ENCODE data around the gene CACNA1C.

The CACNA1C gene

DNA sequence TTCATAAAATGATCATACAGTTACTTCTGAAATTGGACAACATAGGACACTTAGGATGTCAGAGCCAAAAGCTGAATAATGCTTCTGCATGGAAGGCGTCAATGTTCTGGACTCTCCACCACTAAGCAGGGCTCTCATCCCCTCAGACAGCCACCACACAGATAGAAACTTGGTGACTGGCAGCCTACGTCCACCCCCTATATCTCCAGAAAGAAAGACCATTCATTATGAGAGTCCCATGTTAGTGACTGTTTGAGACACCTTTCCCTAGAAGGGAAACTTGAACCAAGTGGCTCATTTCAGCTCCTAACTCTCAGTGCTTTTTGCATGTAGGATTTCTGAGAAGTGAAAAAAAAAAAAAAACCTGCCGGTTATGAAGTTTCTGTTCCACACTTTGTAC, 491.0 kb downstream of the CACNA1C start:
- peak; percentile 4 for DNase-seq

DNA sequence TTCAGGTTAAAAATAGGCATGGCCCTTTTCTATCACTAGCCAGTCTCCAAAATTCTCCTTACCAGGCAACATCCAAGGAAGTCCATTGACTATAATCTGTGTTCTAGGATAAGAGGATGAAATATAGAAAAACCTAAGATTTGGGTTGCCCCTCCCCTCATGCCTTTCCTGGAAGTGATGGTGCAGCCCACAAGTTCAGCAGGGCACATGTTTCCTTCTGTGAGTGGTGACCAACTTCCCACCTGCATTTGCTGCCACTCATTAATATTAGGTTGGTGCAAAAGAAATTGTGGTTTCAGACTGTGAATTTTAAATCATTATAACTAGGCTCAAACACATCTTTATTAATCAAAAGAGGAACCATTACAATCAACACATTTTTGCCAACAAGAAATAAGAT, 491.4 kb downstream of the CACNA1C start:
- no peak for DNase-seq

DNA sequence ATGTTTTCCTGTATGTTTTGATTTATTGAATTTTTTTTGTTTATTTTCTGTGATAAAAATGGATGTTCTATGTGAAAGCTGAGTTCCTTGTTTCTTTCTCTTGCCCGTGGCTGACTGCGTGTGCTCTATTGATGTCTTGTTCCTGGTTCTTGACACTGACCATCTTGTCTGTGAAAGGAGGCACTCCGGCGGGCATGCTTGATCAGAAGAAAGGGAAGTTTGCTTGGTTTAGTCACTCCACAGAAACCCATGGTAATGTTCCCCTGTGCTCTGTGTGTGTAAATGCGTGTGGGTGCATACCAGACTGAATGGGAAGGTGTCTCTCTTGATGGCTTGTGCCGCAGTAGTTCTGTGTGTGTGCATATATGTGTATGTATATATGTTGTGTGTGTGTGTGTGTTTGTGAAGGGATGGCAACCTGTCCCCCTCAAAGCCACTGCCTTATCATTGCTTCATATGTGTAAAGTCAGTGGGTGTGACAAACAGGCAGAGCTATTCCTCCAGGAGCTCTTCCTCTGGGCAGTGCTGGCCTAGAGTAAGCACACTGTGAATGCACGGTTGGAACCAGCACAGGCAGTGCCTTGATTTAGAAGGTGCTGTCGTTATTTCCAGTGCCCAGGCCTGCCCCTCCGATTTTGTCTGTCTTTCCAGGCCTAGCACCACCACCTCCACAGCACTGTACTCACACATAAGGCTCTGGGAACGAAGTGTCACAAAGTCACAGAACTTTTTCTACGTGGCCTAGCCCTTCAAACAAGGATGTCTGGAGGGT, 494.7 kb downstream of the CACNA1C start:
- DNase-seq, result no peak

DNA sequence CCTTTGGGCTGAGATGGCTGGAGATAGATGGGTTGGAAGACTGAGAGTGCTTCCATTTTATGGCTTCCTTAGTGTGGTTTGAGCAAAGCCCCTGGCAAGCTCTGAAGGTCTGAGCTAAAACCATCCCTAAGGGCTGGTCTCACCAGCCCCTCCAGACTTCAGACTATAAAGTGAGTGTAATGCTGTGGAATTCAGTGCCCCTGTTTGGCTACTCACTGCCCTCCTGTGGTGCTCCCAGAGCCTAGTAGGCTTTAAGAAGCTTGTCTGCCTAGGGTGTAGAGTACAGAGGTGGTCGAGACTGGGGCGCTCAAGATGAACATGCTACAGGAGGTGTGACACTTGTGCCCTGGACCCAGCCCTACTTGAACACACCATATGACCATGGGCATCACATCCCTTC, 495.3 kb downstream of the CACNA1C start:
- no peak for DNase-seq

DNA sequence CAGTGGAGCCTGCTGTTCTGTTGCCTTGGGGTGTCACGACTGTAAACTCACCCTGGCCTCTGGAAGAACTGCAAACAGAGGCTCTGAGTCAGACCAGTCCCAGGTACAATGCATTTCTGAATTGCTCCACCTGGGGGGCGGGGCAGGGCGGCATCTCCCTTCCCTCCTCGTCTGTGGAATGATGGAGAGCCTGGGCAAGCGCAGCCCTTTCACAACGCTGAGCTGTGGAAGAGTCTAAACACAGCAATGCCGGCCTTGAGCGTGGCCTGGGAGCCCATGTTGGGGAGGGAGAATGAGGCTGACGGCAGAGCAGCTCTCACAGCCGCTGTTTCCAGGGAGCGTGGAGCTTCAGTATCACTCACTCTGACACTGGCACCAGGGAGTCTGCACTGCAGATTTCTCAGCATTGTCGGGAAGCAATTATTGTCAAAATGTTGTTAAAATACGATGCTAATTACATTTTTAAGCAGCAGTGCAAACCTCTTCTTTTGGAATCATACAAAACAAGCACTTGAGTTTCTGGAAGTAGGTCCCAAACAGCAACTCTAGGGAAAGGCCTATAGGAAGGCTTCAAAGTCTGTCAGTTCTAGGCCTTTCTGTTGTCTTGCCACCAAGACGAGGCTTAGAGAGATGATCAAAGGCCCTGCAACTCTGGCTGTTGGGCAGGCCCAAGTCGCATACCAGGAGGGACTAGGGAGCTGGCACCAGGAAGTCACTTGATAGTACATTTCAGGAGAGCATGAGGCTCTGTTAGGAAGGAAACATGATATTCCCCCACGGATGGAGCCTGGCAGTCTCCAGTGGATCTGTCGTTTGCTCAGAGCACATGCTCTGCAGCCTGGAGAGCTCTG, 498.0 kb downstream of the CACNA1C start:
- no peak for DNase-seq

DNA sequence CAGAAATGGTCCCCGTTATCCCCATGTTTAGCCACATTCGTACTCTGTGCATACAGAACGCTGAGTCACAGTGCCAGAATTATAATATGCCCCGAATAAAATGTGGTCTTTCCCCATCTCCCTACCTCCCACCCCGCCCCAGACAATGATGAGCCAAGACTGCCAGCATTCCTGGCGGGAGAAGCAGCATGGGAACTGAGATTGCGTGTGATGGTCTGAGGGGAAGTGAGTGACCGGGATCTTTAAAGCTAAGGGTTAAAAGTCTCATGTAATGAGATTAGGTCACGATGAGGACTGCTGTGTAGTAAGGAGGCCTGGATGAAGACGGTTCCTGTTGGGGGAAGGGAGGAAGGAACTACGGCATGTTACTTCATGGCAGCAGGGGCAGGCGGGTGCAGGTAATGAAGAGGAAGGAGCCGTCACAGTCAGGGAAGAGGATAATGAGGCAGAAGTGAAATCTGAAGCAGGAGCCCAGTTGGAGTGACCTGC, 498.7 kb downstream of the CACNA1C start:
- DNase-seq, result no peak

DNA sequence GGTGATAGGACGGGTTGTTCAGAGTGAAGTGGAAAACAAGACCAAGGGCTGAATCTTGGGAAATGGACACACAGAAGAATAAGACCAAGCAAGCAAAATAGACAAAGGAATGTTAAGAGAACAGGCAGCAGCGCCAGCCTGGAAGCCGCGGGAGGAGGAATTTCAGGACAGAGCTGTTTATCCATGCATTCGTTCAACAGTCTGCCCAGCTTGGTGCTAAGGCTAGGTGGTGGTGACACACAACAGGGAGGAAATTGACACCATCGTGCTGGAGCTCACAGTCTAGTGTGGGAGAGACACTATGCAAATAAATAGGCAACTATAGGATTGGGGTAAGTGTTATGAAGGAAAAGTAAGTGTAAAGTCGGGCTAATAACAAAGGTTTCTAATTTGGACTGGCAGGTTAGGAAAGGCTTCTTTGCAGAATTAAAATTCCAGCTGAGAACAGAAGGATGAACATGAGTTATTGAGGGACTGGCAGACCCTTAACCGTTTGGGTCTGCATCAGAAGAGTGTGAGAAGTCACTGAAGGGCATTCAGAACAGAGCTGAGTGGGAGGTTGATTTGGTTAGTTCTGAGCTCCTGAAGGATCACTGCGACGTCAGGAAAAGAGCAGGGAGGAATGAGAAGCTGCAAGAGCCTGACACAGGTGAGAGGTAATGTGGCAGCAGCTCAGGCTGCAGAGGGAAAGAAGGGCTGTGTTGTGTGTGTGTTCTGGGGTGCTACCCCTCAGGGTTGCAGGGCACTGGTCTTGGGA, 499.4 kb downstream of the CACNA1C start:
- DNase-seq, result no peak

DNA sequence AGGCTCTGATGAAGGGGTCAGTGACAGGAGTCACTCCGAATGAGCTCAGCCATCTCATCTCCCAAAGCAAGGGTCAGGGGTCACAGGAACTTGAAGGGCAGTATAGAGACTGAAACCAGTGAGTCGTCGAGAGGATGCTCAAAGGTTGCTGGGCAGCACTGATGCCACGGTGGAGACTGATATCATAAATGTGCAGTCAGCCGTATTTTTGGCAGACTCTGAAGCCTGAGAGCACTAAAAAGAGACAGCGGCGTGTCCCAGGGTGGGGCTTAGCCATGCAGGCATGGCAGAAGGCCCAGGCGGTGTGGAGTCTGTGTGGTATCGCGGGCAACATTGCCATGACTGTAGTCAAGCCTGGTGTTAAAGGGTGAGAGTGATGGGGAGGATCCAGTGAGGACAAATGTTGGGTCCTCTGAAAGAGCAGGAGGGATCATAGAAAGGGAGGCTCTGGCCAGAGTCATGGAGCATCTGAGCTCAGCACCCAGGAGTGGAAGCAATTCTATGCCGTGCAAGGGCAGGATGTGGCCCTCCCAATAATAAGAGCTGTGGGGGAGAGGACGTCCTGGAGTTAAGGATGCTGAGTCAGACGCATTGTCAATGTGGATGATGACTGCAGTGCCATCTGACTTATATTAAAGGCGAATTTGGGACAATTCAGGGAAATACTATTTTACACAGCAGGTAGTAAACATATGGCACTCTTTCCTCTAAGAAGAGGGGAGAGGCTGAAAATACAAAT, 500.8 kb downstream of the CACNA1C start:
- no peak for DNase-seq

DNA sequence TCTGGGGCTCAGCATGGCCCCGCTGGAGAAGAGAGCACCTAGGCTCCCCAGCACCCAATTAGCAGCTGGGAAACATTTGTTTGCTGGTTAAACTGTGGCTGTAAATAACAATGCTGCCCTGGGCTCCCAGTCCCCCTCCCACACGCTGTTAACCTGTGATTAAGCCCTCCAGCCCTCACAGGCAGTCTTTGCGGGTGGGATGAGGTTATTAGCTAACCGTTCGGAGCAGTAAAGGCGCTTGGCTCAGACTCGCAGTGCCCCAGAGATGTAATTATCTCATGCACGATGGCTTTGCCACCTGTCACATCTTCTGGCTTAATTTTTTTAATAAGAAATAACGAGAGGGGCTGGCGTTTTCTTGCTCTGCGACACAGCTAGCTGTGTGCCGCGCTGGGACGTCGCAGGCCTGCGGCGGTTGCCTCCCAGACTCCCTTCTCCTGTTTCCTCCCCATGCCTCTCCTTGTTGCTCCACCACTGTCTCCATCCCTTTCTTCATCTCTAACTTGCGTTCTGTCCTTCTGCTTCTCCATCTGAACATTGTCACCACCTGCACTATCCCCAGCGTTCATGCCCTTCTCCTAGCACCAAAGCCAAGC, 502.8 kb downstream of the CACNA1C start:
- DNase-seq, result no peak

DNA sequence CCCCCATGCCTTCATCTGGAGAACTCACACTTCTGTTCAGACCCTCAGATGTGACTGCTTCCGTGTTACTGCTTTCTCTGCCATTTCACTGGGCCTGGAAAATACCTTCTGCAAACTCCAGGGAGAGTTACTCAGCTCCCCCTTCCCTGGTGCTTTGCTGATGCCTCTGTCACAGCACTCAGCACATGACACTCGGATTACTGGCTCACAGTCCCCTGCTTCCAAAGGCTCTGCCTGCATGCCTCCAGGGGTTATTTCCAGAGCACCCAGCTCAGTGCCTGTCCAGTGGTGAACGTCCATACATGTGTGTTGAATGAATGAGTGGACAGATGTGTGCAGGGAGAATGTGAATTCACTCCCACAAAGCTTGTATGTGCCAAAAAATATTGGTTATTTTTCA, 504.8 kb downstream of the CACNA1C start:
- no peak for DNase-seq

DNA sequence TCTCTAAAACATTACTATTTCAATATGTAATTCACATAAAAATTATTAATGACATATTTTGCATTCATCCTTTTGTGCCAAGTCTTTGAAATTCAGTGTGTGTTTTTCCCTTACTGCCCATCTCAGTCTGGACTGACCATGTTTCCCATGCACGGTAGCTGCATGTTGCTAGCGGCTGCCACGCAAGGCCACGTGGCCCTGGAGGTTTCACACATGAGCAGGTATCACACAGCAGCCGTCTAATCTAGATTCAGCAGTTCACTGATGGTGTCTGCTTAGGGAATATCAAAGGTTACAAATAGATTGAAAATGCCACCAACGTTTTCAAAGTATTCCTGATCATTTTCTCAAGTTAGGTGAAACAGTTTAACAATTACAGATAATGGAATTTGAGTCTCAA, 507.1 kb downstream of the CACNA1C start:
- DNase-seq, result no peak

DNA sequence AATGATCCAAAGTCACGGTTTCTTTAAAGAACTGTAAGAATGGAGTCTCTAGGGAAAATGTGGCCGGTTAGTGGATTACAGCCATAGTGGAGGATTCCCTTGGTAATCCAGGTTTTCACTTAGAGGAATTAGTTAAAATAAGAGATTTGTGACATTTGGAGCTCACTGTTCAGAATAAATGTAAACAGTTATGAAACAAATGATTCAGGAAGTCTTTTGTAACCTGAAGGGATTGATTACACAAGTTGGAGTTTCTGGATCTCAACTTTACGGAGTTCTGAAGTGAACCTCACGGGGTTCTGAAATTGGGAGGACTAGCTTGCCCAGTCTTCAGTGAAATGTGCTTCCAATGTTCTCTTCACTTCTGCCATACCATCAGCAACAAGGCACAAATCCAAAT, 507.6 kb downstream of the CACNA1C start:
- DNase-seq, result no peak

DNA sequence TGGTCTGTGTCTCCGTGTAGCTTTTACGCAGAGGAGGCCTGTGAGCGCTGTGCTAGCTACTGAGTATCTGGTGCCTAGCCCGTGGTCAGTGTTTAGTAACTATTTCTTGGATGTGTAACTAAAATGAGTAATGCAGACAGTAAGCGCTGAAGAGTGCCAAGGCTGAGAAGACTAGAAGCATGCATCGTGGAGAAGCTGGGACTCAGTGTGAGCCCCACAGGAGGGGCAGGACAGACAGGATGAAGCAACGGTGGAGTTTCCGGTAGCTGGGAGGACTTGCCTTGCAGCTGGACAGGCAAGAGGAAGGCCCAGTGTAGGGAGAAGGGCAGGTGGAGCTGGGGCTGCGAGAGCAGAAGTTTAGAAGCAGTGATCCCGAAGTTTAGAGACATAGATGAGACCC, 508.6 kb downstream of the CACNA1C start:
- DNase-seq, result no peak

DNA sequence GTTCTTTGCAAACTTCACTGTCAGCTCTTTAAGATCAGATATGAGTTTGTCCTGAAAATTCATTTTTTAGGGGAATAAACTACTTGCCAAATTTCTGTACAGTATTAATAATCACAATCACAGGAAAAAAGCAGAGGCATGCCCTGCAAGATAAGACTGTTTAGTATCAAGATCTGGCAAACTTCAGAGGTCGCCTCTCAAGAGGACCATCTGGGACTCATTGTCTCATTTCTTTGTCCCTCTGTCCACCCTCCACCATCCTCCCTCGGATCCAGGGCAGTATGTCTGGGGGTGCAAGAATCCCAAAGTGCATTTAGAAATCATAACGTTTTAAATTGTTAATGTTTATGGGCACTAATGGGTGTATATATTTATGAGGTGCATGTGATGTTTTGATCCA, 509.6 kb downstream of the CACNA1C start:
- DNase-seq, result no peak

DNA sequence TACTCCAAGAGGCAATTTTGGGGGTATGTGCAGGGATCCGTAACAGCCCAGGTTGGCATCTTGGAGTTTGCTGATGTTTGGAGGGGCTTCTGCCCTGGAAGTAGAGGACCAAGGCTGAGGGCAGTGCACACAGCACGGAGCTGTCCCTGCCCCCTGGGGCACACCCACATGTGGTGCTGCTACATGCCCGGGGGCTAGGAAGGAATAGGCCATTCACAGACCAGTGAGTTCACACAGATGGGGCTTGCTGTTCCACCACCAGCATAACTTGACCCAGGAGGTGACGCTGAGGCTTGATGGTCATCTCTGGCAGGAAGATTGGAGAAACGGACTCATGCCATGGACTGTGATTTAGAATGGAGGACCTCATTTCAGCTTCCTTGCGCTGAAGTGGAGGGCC, 510.9 kb downstream of the CACNA1C start:
- DNase-seq, result no peak

DNA sequence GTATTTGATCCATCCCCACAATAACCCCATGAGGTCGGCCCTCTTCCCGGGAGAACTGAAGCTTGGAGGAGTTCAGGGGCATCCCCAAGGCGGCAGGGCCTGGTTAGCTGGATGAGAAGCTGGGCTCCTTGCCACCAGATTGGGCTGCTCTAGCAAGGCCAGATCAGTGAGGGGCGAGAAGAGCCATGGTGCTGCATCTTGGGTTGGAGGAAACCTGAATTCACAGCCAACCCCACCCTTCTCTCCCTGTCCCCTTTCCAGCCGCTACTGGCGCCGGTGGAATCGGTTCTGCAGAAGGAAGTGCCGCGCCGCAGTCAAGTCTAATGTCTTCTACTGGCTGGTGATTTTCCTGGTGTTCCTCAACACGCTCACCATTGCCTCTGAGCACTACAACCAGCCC, 513.4 kb downstream of the CACNA1C start:
- no peak for DNase-seq

DNA sequence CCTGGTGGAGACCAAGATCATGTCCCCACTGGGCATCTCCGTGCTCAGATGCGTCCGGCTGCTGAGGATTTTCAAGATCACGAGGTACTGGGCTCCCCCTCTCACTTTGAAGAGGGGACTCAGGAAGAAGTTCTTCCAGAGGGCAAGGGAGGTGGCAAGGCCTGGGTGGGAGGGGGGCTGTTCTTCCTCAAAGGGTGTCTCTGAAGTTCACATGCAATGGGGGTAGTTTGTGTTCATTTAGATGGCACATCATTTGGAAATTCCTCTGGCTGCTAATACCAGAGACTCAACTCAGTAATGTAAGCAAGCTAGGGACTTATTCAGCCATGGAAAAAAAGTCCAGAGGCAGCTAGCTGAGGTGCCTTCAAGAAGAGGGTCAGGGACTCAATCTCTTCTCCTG, 514.9 kb downstream of the CACNA1C start:
- no peak for DNase-seq

DNA sequence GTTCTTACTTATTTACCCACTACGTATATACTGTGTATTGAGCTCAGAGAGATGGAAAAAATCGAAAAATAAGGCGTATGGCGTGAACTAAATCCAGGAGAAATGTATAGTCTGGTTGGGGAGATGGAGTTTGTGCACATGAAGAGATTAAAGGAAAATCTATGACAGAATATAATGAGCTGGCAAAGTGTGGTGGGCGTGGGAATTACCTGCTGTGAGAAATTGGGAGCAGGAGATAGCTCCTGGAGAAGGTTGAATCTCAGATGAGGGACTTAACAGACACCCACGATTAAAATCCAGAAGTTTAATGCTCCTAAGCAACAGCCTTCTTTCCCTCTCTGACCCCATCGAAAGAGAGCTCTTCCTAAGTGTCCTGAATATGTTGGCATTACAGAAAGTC, 517.8 kb downstream of the CACNA1C start:
- no peak for DNase-seq

DNA sequence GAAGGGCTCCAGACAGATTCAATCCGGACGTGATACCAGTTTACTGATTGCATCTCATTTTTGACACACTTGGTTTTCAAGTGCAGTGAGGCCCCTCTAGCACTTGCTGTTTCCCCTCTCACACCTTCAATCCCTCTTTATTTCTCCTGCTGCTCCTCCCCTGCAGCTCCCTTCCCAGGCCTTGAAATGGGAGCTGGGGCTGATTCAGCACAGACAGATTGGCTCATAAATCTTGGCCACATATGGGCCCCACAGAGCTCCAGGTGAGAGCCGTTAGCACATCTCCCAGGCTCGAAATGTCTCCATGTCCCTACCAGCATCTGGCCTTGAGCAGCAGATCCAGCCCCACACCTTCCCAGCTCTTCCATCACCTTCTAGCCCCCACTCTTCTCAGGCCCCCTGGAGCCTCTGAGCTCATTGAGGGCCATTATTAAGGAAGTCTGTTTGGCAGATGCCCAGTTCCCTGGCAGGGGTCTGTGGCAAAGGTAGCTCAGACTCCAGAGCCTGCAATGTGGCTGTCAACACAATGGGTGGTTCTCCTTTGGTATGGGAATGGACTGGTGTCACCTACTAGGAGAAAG, 521.7 kb downstream of the CACNA1C start:
- no peak for DNase-seq

DNA sequence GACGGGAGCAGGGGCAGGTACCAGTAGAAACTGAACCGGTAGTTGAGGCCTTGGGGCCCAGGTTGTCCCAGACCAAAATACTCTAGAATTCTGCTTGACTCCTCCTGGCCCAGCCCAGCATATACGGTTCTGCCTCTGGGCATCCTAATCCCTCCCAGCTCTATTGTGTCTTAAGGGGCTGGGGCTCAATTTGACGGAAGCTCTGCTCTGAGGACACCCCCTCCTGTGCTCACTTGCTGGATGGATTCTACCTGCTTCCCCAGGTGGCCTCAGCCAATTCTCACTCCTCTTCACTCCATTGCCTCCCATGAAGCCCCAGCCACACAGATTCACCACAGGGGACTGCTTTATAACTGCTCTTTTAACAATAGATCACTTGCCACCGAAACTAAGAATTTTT, 522.5 kb downstream of the CACNA1C start:
- DNase-seq, result no peak

DNA sequence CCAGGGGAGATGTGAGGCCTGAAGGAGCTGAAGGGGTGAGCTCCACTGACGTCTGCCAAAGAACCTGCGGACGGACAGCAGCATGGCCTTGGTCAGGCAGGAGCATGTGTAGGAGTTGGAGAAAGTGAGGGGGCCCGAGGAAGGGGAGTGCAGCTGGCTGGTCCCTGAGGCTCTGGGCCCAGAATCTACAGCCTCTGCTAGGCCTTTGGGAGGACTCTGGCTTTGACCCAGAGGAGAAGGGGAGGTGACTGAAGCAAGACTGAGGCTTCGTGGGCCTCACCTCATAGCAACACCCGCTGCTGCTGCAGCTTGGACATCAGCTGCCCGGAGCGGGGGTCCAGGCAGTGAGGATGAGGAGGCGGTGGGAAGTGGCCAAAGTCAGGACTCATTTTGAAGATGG, 525.4 kb downstream of the CACNA1C start:
- DNase-seq, result no peak

DNA sequence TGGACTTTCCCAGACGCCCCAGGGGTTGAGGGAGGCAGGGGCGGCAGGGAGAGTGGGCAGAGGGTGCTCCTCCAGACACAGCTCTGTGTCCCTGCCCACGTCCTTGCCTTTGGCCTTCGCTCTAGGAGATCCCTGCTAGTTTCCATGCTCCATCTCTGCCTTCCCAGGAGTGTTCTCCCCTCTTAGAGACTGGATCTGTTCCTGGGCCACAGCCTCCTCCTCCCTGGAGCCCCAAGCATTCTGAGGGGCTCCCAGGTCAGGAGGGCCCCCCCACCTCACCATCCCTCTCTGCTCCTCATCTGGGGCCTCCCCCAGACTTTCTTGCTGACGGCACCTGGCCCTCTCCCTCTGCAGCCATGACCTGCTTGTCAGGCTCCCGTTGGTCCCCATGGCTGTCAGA, 526.0 kb downstream of the CACNA1C start:
- no peak for DNase-seq

Measured in stimulated activated CD4-positive, alpha-beta T cell treated with anti-CD3 and anti-CD28 coated beads, Interleukin-15, amount 100 ng/mL, for 24 hours (primary cell).